ENCODE measurements around the gene PTPRZ1. TPM values are rescaled to one million over a fixed set of nuclear protein-coding genes. Genes with fewer than 3 reads are reported as not detected.
A peak's percentile ranks its signal among the peaks of the same experiment; 100 is the strongest.

PTPRZ1 gene
- total RNA-seq, 1 experiment from 2014 or later: 74.2 TPM

GRCh38 chr7:121904120-121904519 is 31.2 kb downstream of the PTPRZ1 start:
- no CpG with 5 or more reads among the region's 2 CpGs for WGBS (ENCODE audit: extremely low coverage, insufficient read length, low lambda C conversion rate)
- no peak overlapping the region for H3K56ac ChIP-seq (ENCODE audit: insufficient read length, low read depth, low read length)

More at GRCh38 chr7:121904120-121904519, 31.2 kb downstream of the PTPRZ1 start:
- H3K79me1 ChIP-seq (ENCODE audit: insufficient read depth, low read depth, low read length, poor library complexity, severe bottlenecking): no peaks in the 10 kb centered on the region
- no peak overlapping the region for H3K9ac ChIP-seq (ENCODE audit: extremely low read depth, insufficient read length, low read length)
- H2AFZ ChIP-seq (ENCODE audit: low read length): no peak overlapping the region
- no peak overlapping the region for H2BK20ac ChIP-seq (ENCODE audit: low read depth, low read length, poor library complexity, severe bottlenecking)
- H3K36me3 Mint-ChIP-seq (ENCODE audit: insufficient read depth in 1 of 3, low read depth in 3 of 3): peaks cover 7 to 17% (median 16%) of the 10 kb centered on the region in 3 experiments; a peak in 6 of 7 replicates
- H3K9me3 ChIP-seq (ENCODE audit: control insufficient read depth, low read depth, low read length): no peaks in the 10 kb centered on the region
- H3K4ac ChIP-seq (ENCODE audit: low read depth, low read length): no peak overlapping the region
- H2BK5ac ChIP-seq (ENCODE audit: insufficient read length, low read length): no peak overlapping the region
- H3K23me2 ChIP-seq (ENCODE audit: insufficient read length, low read depth, low read length, poor library complexity, severe bottlenecking): no peaks in the 10 kb centered on the region
- no peak overlapping the region for H4K5ac ChIP-seq (ENCODE audit: insufficient read length, low read depth, low read length)
- no peak overlapping the region for H3K4me2 ChIP-seq (ENCODE audit: insufficient read depth, insufficient read length, low read length)
- no peak overlapping the region for H4K91ac ChIP-seq (ENCODE audit: insufficient read length, low read depth, low read length)
- peaks cover 8 to 13% of the 10 kb centered on the region in 2 experiments; a peak in 3 of 4 replicates for H3K4me1 Mint-ChIP-seq
- no peak overlapping the region for H2AK5ac ChIP-seq (ENCODE audit: insufficient read length, low read length)
- H3K23ac ChIP-seq (ENCODE audit: insufficient read length, low read depth, low read length): no peak overlapping the region
- H2BK12ac ChIP-seq (ENCODE audit: insufficient read length, low read depth, low read length): no peak overlapping the region
- H3K18ac ChIP-seq (ENCODE audit: insufficient read length, low read depth, low read length): no peak overlapping the region
- no peak overlapping the region for H4K8ac ChIP-seq (replicated peaks; ENCODE audit: insufficient read length, low read depth, low read length)
- DNase-seq: no peak
- TF ChIP-seq CTCF (conservative IDR thresholded peaks at IDR 0.05): no peak
- no peak overlapping the region for H3K27ac ChIP-seq (ENCODE audit: insufficient read length, low read depth, low read length)
- peak overlapping the region in 2 of 3 experiments; percentile 44 to 46; a peak in 4 of 7 replicates for H3K27ac Mint-ChIP-seq
- 0 out of 5 replicates have a peak overlapping the region, but pooled peaks of 1 of the 2 experiments have one; percentile 7 for H3K4me3 Mint-ChIP-seq
- no peaks in the 10 kb centered on the region for H3K4me1 ChIP-seq (ENCODE audit: insufficient read depth, low read length)
- no peaks in the 10 kb centered on the region; the same call in 1 of the 2 replicates for H3K27me3 Mint-ChIP-seq (ENCODE audit: low read depth)
- H3K14ac ChIP-seq (ENCODE audit: insufficient read depth, low read length): no peak overlapping the region
- H2BK15ac ChIP-seq (ENCODE audit: low read depth, low read length): no peak overlapping the region
- no peaks in the 10 kb centered on the region for H3K27me3 ChIP-seq (ENCODE audit: insufficient read depth, low read length)
- H3K79me2 ChIP-seq (ENCODE audit: insufficient read depth, low read length): peaks cover 10% of the 10 kb centered on the region; the same call in 1 of the 2 replicates
- H4K20me1 ChIP-seq (ENCODE audit: control insufficient read depth, insufficient read depth, insufficient read length): no peaks in the 10 kb centered on the region
- no peaks in the 10 kb centered on the region for H3K9me3 Mint-ChIP-seq
- H3T11ph ChIP-seq (ENCODE audit: low read length): no peak overlapping the region
- H2BK120ac ChIP-seq (ENCODE audit: low read depth, low read length, poor library complexity, severe bottlenecking): no peak overlapping the region
